HG02588 (cell line): ENCODE measurements around the gene SMIM45.

Source experiments
- ATAC-seq: cut with Tn5 transposase; IDR thresholded peaks from one replicate; pipeline ENCODE4 v1.9.1; 2021; ENCODE audit warnings: mild to moderate bottlenecking, moderate library complexity; ENCODE audit not compliant: unreplicated experiment

Gene SMIM45

DNA sequence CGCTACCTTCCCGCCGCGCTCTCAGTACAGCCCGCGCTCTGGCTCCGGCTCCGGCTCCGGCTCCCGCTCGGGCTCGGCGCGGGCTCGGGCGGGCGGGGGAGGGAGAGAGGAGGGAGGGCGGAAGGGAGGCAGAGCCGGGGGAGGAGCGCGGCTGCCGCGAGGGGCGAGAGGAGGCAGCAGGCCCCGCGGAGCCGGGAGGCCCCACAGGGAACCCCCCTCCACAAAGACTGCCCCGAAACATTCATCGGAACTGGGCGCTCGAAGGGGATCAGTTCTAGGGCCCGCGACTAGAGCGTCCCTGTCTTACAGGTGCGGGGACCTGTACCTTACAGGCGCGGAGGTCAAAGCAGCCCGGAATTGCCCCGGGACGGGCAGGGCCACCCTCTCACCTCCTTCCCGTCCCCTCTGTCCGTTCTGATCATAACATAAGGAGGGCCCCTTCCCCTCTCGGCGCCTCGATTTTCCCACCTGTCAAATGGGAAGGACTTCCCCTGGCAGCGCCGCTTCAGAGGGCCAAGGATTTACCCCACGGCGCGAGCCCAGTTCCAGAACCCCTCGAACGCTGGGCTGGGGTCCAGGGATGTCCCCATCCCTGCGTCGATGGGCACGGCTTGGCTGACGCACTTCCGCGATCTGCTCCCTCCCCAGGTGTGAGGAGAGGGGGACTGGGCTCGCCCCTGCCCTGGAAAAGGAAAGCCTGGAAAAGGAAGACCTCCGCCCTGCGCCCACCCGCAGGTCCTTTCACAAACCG lies 36.7 kb upstream of the SMIM45 start, which contains the start of gene SHISA8:
Gene SHISA8, minus strand, starts transcription at position 40 of the 751 bp plus-strand sequence. CDS start 407 bp downstream, outside the sequence.
- ATAC-seq = no peak

DNA sequence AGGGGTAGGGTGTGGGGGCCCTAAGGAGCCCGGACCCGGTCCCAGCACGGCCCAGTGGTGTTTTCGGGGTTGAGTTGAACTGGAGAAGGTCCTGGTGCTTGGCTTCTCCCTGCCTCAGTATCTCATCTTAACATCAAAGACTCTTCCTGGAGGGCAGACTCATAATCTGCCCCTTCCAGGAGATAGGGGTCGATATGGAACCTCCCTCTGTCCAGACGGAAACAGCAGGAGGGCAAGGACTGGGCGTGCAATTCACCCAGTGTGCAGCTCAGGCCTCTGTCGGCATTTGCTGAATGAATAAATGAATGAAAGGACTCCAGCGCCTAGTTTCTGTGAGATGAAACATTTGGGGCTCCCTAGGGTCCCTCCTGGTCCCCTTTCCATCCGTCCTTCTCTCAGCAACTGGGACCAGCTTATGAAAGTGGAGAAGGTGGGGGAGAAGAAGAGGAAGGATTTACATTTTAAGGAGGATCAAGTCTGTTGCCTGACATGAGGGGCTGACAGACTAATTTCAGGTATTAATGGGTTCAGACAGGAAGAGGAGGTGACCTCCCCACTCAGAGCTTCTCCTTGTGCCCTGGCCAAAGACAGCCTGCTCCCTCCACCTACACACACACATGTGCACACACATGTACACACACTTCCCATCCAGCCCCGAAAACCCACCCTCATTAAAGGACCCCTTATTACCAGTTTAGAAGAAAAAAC lies 36.0 kb upstream of the SMIM45 start:
- ATAC-seq = no peak

- ATAC-seq = no peak
These were observed 35.1 kb upstream of the SMIM45 start for GRCh38 chr22:41916745-41917358.

GRCh38 chr22:41917375-41917902 lies 34.5 kb upstream of the SMIM45 start:
- no peak for ATAC-seq

- ATAC-seq = no peak
These were observed 33.8 kb upstream of the SMIM45 start for GRCh38 chr22:41917903-41918791.

DNA sequence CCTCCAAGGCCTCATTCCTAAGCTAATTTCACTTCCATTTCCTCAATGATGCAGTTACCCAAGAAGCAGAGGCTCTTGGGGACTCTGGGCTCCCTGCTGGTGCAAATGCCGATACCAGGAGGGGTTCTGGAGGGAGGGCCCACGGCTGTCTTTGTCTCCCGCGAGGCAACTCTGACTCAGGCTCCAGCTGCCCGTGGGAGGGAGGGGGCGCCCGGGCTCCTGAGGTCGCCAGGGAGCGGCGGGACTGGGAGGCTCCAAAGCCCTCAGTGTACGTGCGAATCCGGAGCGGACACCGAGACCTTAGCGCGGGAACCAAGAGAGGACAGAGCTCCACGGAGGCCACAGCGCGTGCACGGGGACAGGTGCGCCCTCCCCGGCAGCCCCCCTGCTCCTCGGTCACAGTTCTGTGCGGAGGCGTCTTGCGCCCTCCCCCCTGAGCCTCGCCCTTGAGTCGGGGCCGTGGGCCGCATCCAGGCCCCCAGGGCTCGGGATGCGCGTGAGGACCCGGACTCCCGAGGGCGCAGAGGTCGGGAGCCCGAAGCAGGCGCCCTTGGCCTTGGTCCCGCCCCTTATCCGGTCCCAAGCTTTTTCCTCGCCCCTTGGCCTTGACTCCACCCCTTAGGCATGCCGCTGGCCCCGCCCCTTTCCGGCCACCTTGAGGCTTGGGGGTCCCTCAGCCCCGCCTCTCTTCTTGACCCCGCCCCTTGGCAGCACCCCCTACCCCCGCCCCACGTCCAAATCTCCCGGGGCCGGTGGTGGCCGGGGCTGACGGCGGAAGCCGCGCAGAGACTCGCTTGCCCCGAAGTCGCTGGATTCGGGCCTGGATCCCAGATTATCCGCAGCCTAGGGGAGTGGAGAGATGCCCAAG lies 32.4 kb upstream of the SMIM45 start:
- ATAC-seq = peak; percentile 40

DNA sequence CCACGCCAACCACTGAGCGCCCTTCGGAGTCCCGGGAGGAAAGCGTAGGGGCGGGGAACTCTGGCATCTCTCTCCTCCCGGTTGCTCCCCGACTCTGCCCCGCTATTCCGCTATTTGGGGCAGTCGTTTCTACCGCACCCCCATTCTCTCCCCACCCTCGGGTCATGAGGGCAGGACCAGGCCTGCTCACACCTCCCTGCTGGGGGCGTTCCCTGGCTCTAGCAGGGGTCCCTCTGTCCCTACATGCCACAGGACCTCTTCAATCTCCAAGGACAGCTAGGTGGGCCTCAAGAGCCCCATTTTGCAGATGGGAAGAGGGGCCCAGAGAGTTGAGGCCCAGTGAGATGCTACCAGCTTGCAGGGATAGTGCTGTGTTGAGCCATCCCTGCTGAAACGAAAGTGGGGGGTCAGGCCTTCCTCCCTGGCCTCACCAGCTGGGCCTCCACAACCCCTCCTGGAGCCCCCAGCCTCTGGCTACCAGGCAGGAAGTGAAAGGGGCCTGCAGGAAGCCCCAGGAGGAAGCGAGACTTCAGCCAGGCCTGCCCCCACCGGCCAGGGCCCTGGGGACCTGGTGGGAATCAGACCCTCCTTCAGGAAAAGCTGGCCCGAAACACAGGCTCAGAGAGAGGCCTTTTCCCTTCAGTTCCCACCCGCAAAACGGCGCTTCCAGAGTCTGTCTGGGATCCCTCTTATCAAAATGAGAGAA lies 31.5 kb upstream of the SMIM45 start:
- peak; percentile 22 for ATAC-seq

DNA sequence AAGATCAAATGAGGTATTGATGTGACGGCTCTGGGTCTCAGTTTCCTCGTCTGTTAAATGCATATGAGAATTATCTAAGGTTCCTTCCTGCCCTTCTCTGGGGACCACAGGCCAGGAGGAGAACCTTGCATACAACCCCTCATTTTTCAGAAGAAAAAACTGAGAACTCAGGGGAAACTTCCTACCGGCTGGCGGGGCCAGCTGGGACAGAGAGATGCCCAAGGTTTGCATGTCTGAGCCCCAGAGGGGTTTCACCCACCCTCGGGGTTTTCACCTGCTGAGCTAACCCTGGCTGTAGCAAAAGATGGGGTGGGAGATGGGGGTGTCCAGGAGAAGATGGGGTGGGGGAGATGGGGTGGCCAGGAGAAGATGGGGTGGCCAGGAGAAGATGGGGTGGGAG lies 29.6 kb upstream of the SMIM45 start:
- no peak for ATAC-seq

- ATAC-seq = no peak
These were observed 28.9 kb upstream of the SMIM45 start for GRCh38 chr22:41922940-41923594.

DNA sequence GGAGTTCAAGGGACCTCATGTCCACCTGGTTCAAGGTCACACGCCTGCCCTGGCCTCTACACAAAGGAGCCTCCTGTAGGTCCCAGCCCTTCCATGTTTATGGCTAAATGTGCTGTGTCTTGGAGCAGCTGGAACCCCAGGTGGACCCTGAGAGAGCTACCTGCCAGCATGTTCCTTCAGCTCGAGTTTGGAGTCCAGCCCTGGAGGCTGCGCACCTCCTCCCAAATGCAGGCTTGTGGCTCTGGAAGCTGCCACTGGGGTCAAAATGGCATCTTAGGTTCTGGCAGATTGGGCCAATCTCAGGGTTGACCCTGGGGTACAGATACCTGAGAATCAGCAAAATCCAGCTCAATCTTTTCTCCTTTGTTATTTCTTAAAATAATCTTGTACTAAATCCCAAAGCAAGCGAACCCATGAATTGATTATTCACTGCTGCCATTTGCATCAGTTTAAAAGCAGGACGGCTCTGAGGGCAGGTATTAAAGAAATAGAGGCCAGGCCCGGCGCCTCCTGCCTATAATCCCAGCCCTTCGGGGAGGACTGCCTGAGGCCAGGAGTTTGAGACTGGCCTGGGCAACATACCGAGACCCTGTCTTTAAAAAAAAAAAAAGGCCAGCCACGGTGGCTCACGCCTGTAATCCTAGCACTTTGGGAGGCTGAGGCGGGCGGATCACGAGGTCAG lies 28.2 kb upstream of the SMIM45 start:
- ATAC-seq = no peak

DNA sequence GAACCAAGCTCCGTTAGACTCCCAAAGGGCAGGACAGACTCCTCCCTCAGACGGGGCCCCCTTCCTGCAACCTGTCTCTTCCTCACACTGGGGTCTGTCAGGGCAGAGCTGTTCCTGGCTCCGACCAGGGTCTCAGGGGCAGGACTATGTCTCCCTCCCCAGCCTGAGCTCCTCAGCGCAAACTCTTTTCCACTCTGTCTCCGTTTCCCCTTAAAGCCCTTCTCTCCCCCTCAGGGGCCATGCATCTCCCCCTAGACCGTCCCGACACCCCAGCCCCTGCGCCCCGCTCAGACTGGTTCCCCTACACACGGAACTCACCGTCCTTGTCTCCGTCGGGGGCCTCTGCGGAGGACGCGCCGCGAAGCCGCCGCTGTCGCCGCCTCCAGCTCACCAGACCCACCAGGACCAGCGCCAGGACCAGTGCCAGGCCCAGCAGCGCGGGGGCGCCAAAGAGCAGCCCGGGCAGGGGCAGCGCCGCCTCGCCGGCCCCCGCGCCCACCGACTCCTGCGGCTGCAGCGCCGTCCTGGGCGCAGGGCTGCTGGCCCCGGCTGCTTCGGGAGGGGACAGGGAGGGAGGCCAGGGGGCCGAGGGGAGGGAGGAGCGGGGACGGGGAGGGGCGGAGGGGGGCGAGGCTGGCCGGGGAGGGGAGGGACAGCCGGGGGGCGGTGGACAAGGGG lies 26.0 kb upstream of the SMIM45 start:
- ATAC-seq = no peak

GRCh38 chr22:41927813-41928212 lies 24.1 kb upstream of the SMIM45 start:
- ATAC-seq = no peak

GRCh38 chr22:41928593-41929417 lies 23.1 kb upstream of the SMIM45 start:
- no peak for ATAC-seq

- ATAC-seq = no peak
These were observed 22.5 kb upstream of the SMIM45 start for GRCh38 chr22:41929418-41929810.

DNA sequence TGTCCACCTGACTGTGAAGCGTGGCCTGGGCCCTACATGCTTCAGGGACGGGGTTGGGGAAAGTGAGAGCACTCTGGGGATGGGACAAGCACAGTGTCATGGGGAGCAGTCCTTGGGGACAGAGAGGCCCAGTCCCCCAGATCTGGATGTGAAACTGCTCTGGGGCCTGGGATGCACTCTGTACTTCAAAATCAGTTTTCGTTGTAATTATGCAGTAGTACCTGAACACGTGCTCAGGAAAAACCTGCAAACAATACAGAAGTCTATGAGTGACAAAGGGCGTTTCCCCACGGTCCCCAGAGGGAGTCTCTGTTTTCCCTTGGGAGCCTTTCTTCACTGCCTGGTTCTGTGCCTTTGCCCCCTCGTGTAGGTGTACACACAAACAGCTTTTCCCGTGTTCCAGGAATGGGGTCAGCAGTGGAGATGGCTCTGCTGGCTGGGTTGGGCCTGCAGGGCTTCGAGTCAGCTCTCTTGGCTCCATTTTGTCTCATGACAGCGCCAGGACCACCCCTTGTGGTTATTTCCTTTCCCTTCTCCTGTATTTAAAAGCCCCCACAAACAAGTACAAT lies 20.2 kb upstream of the SMIM45 start:
- ATAC-seq = no peak

DNA sequence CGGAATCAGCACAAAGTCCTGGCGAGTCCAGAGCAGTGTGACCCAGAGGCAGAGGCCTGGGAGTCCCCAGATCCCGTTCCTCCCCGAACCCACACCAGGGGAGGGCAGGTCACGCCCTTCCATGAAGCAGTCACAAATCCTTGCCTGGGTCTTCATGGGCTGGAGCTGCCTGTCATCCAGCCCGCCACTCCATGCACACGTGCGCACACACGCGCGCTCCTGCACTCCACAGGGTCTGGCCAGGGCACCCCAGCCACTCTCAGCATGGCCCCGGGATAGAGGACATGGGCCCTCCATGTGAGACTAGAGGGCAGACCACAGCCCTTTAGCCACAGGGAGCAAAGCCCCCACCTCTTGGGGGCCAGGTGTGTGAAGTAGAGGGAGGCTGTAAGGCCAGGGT lies 19.6 kb upstream of the SMIM45 start:
- no peak for ATAC-seq
